GM12892 (cell line): ENCODE measurements around the gene CYBA.

Experiments
- POLR2A ChIP-seq: IDR thresholded peaks from 2 replicates; pipeline ENCODE4 v1.6.1; 2011; ENCODE audit warnings: low read depth, low read length, control low read depth
- POLR2AphosphoS5 ChIP-seq: IDR thresholded peaks from 2 replicates; pipeline ENCODE4 v1.6.1; 2011; ENCODE audit warnings: low read depth, low read length, control low read depth
- TAF1 ChIP-seq: IDR thresholded peaks from 2 replicates; pipeline ENCODE4 v1.6.1; 2011; ENCODE audit warnings: low read depth, mild to moderate bottlenecking, control low read depth, low read length, borderline replicate concordance

GRCh38 chr16:88688013-88688778, 37.3 kb upstream of the CYBA start:
- TF ChIP-seq POLR2AphosphoS5: no peak
- TF ChIP-seq POLR2A: no peak
- TF ChIP-seq TAF1: no peak
